ENCODE results near the gene RHOT2.

The RHOT2 gene

DNA sequence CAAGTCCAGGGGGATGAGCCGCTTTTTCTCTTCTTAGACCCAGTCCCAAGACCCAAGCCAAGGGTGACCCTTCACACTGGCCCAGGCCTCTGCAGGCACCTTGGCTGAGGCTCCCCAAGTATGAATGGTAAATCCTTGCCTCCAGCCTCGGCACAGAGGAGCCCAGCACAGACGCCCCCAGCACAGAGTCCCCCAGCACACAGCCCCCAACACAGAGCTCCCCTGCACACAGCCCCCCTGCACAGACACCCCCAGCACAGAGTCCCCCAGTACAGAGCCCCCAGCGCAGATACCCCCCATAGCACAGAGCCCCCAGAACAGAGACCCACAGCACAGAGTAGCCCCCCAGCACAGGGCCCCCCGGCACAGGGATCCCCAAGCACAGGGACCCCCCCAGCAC lies 27.3 kb upstream of the RHOT2 start:
- TF ChIP-seq, protein P1, sequence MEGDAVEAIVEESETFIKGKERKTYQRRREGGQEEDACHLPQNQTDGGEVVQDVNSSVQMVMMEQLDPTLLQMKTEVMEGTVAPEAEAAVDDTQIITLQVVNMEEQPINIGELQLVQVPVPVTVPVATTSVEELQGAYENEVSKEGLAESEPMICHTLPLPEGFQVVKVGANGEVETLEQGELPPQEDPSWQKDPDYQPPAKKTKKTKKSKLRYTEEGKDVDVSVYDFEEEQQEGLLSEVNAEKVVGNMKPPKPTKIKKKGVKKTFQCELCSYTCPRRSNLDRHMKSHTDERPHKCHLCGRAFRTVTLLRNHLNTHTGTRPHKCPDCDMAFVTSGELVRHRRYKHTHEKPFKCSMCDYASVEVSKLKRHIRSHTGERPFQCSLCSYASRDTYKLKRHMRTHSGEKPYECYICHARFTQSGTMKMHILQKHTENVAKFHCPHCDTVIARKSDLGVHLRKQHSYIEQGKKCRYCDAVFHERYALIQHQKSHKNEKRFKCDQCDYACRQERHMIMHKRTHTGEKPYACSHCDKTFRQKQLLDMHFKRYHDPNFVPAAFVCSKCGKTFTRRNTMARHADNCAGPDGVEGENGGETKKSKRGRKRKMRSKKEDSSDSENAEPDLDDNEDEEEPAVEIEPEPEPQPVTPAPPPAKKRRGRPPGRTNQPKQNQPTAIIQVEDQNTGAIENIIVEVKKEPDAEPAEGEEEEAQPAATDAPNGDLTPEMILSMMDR (IDR thresholded peaks at IDR 0.05), result no peak
- H3K27me3 ChIP-seq, result no peaks in the 10 kb centered on the region
- H3K27ac ChIP-seq, result no peak overlapping the region
- no peaks in the 10 kb centered on the region for H3K9me3 ChIP-seq
- no peak overlapping the region for H3K4me3 ChIP-seq (ENCODE audit: low read depth in 1 of 2, low read length in 1 of 2)
- H3K36me3 ChIP-seq, result no peaks in the 10 kb centered on the region
- H3K4me1 ChIP-seq (ENCODE audit: control insufficient read depth in 1 of 2, insufficient read depth in 1 of 2, low read depth in 1 of 2, low read length in 1 of 2), result peaks cover 34 to 48% of the 10 kb centered on the region in 2 experiments

DNA sequence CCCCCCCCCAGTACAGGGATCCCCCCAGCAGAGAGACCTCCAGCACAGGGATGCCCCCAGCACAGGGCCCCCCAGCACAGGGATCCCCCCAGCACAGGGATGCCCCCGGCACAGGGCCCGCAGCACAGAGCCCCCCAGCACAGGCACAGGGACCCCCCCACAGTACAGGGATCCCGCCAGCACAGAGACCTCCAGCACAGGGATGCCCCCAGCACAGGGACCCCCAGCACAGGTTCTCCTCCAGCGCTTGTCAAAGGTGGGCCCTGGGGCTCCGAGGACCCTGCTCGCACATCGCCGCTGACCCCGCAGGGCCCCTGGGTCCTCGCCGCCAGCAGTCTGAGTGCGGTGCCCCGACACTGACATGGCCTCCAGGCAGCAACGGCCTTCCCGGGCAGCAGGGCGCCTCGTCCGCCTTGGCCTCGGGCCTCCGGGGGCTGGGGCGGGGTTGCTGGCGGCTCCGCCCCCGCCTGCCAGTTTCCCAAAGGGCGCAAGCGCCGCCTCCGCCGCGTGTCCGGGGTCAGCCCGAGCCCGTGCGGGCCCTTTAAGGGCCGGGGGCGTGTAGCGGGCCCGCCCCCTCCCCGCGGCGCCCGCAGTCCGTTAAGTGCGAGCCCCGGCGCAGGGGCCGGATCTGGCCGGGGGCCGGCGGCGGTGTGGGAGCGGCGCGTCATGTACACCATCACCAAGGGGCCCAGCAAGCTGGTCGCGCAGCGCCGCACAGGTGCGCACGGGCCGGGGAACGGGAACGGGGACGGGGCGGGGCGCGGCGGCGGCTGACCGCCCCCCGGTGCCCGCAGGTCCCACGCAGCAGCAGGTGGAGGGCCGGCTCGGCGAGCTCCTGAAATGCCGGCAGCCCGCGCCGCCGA lies 26.4 kb upstream of the RHOT2 start, which contains the start of gene MCRIP2:
TSS of gene MCRIP2 (plus strand) at position 503 of the 863 bp plus-strand sequence. CDS start at position 667, 164 bp downstream.
- peak within 1 kb of the TSS; percentile 89 for H3K27ac ChIP-seq
- H3K36me3 ChIP-seq, result no peaks in the 10 kb centered on the region
- no peaks in the 10 kb centered on the region for H3K9me3 ChIP-seq
- no peaks in the 10 kb centered on the region for H3K27me3 ChIP-seq
- peak within 1 kb of the TSS; percentile 66 to 67 for H3K4me3 ChIP-seq (ENCODE audit: low read depth in 1 of 2, low read length in 1 of 2)
- peaks cover 30 to 42% of the 10 kb centered on the region in 2 experiments for H3K4me1 ChIP-seq (ENCODE audit: control insufficient read depth in 1 of 2, insufficient read depth in 1 of 2, low read depth in 1 of 2, low read length in 1 of 2)
- TF ChIP-seq, protein P1 (IDR thresholded peaks at IDR 0.05), result no peak

DNA sequence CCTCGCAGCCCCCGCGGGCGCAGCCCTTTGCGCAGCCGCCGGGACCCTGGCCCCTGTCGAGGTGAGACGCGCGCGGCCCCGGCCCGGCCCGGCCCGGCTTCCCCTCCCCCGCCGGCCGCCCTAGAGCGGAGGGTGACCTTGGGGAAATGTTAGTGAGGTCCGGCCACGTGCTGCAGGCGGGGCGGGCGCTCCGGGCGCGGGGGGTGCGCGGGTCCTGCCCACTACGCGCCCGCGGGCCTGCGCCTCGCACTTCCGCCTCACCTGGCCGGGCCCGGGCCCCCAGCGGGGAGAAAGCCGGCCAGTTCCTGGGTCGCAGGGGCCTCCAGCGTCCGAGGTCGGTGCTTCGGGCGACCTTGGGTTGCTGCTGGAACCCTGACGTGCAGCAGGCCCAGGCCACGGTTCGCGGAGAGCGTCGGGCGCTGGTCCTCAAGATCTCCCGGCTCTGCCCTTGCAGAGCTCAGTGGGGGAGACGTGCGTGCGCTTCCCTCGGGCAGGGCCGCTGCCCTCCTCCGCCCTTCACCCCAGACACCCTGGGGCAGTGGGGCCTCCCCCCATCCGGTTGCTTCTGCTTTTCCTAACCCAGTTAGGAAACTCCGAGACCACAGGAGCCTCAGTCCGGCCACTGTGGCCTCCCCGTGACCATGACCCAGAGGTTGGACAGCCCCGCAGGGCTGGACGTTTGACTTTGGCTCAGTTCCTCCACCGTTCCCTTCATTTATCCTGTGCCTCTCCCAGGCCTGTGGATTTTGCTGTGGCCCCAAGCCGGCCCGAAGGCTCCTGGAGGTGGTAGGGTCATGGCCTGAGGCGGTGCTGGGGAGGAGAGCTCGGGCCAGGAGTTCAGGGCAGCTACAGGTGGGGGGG lies 25.5 kb upstream of the RHOT2 start:
- Histone ChIP-seq H3K36me3 (no peaks in the 10 kb centered on the region), H3K9me3 (no peaks in the 10 kb centered on the region), H3K4me3 (ENCODE audit: low read depth in 1 of 2, low read length in 1 of 2) (peak overlapping the region; percentile 66 to 67), H3K27ac (peak overlapping the region; percentile 89), H3K27me3 (no peaks in the 10 kb centered on the region), H3K4me1 (ENCODE audit: control insufficient read depth in 1 of 2, insufficient read depth in 1 of 2, low read depth in 1 of 2, low read length in 1 of 2) (peaks cover 27 to 33% of the 10 kb centered on the region in 2 experiments)
- TF ChIP-seq, protein P1 (IDR thresholded peaks at IDR 0.05), result no peak

DNA sequence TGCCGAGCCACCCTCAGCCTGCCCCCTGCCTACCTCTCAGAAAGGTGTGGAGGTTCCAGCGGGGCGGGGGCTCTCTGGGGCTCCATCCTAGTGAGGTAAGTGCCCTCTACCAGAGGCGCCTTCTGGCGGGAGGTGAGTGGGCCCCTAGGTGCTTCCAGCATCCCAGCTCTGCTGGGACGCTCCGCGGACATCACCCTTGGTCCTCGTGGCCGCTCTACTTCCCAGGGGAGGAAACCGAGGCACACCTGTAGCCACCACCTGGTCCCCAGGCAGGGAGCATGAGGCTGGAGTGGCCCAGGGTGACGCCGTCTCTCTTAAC lies 24.9 kb upstream of the RHOT2 start:
- peak overlapping the region; percentile 89 for H3K27ac ChIP-seq
- peak overlapping the region; percentile 66 to 67 for H3K4me3 ChIP-seq (ENCODE audit: low read depth in 1 of 2, low read length in 1 of 2)
- TF ChIP-seq, protein P1 (IDR thresholded peaks at IDR 0.05), result no peak
- H3K36me3 ChIP-seq, result no peaks in the 10 kb centered on the region
- peaks cover 26 to 36% of the 10 kb centered on the region in 2 experiments for H3K4me1 ChIP-seq (ENCODE audit: control insufficient read depth in 1 of 2, insufficient read depth in 1 of 2, low read depth in 1 of 2, low read length in 1 of 2)
- no peaks in the 10 kb centered on the region for H3K9me3 ChIP-seq
- no peaks in the 10 kb centered on the region for H3K27me3 ChIP-seq

DNA sequence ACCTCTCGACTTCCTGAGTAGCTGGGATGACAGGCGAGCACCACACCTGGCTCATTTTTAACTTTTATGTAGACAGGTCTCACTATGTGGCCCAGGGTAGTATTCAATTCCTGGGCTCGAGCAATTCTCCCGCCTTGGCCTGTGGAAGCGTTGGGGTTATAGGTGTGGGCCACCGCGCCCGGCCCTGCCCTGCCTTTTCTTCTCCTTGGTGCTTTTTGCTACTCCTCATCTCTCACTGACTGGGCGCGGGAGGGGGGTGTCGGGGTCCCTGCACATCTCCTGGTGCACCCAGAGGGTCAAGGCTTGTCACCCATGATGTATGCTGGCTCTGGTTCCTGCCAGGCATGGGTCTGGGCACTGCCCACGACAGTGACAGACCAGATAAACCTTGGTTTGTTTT lies 23.4 kb upstream of the RHOT2 start:
- Histone ChIP-seq H3K27me3 (no peaks in the 10 kb centered on the region), H3K4me3 (ENCODE audit: low read depth in 1 of 2, low read length in 1 of 2) (no peak overlapping the region), H3K9me3 (no peaks in the 10 kb centered on the region), H3K36me3 (no peaks in the 10 kb centered on the region), H3K27ac (no peak overlapping the region), H3K4me1 (ENCODE audit: control insufficient read depth in 1 of 2, insufficient read depth in 1 of 2, low read depth in 1 of 2, low read length in 1 of 2) (peaks cover 39 to 52% of the 10 kb centered on the region in 2 experiments)
- TF ChIP-seq, protein P1 (IDR thresholded peaks at IDR 0.05), result no peak
